Prostate gland (tissue), 2 donors: ENCODE results near the gene COL5A1. TPM values are rescaled to one million over a fixed set of nuclear protein-coding genes. Genes with fewer than 3 reads are reported as not detected.

Experiments used
- DNase-seq: peaks from one replicate; pipeline ENCODE4 v3.0.0-alpha.2; 2019; ENCODE audit warnings: low spot score
- H3K27ac ChIP-seq, 2 donors: fragments of 200-600 bp; sonication (generic); 2 replicates each; pipeline ENCODE4 v1.5.1; 2017 to 2019
- H3K27me3 ChIP-seq: fragments of 200-600 bp; sonication (generic); replicated peaks from 2 replicates; pipeline ENCODE4 v1.5.1; 2019; ENCODE audit not compliant: insufficient read depth
- H3K36me3 ChIP-seq, 2 donors: fragments of 200-600 bp; sonication (generic); 1 replicate in 1 of 2; 2 replicates in 1 of 2; pipeline versions ENCODE4 v1.5.1 to v1.8.1; 2017 to 2019
- H3K4me1 ChIP-seq: fragments of 200-600 bp; sonication (generic); replicated peaks from 2 replicates; pipeline ENCODE4 v1.5.1; 2019
- H3K4me3 ChIP-seq, 2 donors: fragments of 200-600 bp; sonication (generic); 2 replicates each; pipeline ENCODE4 v1.5.1; 2017 to 2019
- H3K9me3 ChIP-seq: fragments of 200-600 bp; sonication (generic); 2 replicates; pipeline ENCODE4 v1.5.1; 2017
- CTCF ChIP-seq, 4 experiments: fragments of 200-600 bp in 2 of 4; fragments of 450-650 bp in 2 of 4; sonication (generic) in 2 of 4; IDR thresholded peaks; 1 replicate in 3 of 4; 2 replicates in 1 of 4; pipeline ENCODE4 v1.5.1; 2016 to 2019; ENCODE audit warnings: antibody characterized with exemption in 4 of 4, mild to moderate bottlenecking in 2 of 4, moderate library complexity in 2 of 4
- POLR2A ChIP-seq: fragments of 450-650 bp; IDR thresholded peaks from one replicate; pipeline ENCODE4 v1.6.1; 2016; ENCODE audit warnings: antibody characterized with exemption, mild to moderate bottlenecking
- POLR2AphosphoS5 ChIP-seq: sonication (generic); formaldehyde crosslinking; IDR thresholded peaks from one replicate; pipeline ENCODE4 v1.6.1; 2017; ENCODE audit warnings: antibody characterized with exemption
- WGBS: methylation state at CpG from one replicate; pipeline ENCODE4 v1.1.5; 2018; 5-methylcytosine and 5-hydroxymethylcytosine counted together
- intact Hi-C: fragments of 100-400 bp; cut with DNase I; formaldehyde crosslinking; loops from one replicate; pipeline ENCODE4 v1.14.2; 2022
- total RNA-seq, 2 donors: library from RNA; depleted of rRNA; stranded (reverse); fragments of >200 nt; gene quantifications; one replicate each; pipeline ENCODE4 v1.1.0, GENCODE V29; 2016

COL5A1 gene
- total RNA-seq, 2 donors from 2014 or later = 16.9 to 36.0 TPM

- WGBS = 96% methylated on average over 7 of the region's 8 CpGs
- Histone ChIP-seq H3K36me3 (no peaks in the 10 kb centered on the region), H3K27ac (no peak overlapping the region)
Measured at GRCh38 chr9:134787601-134788531, 146.3 kb downstream of the COL5A1 start.

GRCh38 chr9:134789168-134789567, 147.6 kb downstream of the COL5A1 start:
- H3K9me3 ChIP-seq = no peaks in the 10 kb centered on the region
- H3K27ac ChIP-seq = no peak overlapping the region
- intact Hi-C loops = no loop called here
- H3K4me1 ChIP-seq = no peaks in the 10 kb centered on the region
- no peak for DNase-seq
- WGBS = 77% methylated on average over 8 of the region's 8 CpGs
- no peak overlapping the region for H3K4me3 ChIP-seq
- H3K27me3 ChIP-seq = no peaks in the 10 kb centered on the region
- no peak for TF ChIP-seq POLR2AphosphoS5
- no peak for TF ChIP-seq POLR2A
- no peaks in the 10 kb centered on the region for H3K36me3 ChIP-seq

More at GRCh38 chr9:134787601-134788531, 146.3 kb downstream of the COL5A1 start:
- DNase-seq = no peak
- Histone ChIP-seq H3K9me3 (no peaks in the 10 kb centered on the region), H3K4me1 (no peaks in the 10 kb centered on the region), H3K4me3 (no peak overlapping the region), H3K27me3 (no peaks in the 10 kb centered on the region)
- TF ChIP-seq POLR2AphosphoS5 (no peak), POLR2A (no peak), CTCF (IDR thresholded peaks at IDR 0.05) (no peak)
- intact Hi-C loops = no loop called here

- Histone ChIP-seq H3K36me3 (no peaks in the 10 kb centered on the region), H3K4me1 (no peaks in the 10 kb centered on the region), H3K4me3 (no peak overlapping the region), H3K27me3 (no peaks in the 10 kb centered on the region), H3K27ac (no peak overlapping the region), H3K9me3 (no peaks in the 10 kb centered on the region)
- TF ChIP-seq POLR2AphosphoS5 (no peak), POLR2A (no peak), CTCF (IDR thresholded peaks at IDR 0.05) (no peak)
- 86% methylated on average over 8 of the region's 9 CpGs for WGBS
- intact Hi-C loops = no loop called here
- DNase-seq = no peak
Measured at GRCh38 chr9:134791009-134791408, 149.4 kb downstream of the COL5A1 start.

GRCh38 chr9:134792627-134793026, 151.0 kb downstream of the COL5A1 start:
- 35% methylated on average over 21 of the region's 21 CpGs for whole genome bisulfite sequencing
- H3K27ac ChIP-seq = no peak overlapping the region
- no peaks in the 10 kb centered on the region for H3K4me1 ChIP-seq
- no peaks in the 10 kb centered on the region for H3K36me3 ChIP-seq
- no peak overlapping the region for H3K4me3 ChIP-seq
- TF ChIP-seq POLR2A (no peak), CTCF (IDR thresholded peaks at IDR 0.05) (no peak), POLR2AphosphoS5 (no peak)
- no peaks in the 10 kb centered on the region for H3K27me3 ChIP-seq
- no peaks in the 10 kb centered on the region for H3K9me3 ChIP-seq
- no peak for DNase-seq
- intact Hi-C loops = no loop called here

GRCh38 chr9:134793288-134794188, 151.9 kb downstream of the COL5A1 start:
- DNase-seq = no peak
- WGBS = 89% methylated on average over 23 of the region's 23 CpGs
- no peak overlapping the region for H3K4me3 ChIP-seq
- intact Hi-C loops = no loop called here
- H3K27ac ChIP-seq = no peak overlapping the region
- H3K4me1 ChIP-seq = no peaks in the 10 kb centered on the region
- H3K36me3 ChIP-seq = no peaks in the 10 kb centered on the region
- no peaks in the 10 kb centered on the region for H3K9me3 ChIP-seq
- H3K27me3 ChIP-seq = no peaks in the 10 kb centered on the region
- TF ChIP-seq POLR2AphosphoS5 = no peak
- no peak for TF ChIP-seq POLR2A
- no peak for TF ChIP-seq CTCF (IDR thresholded peaks at IDR 0.05)
